Activated naive CD8-positive, alpha-beta T cell treated with anti-CD3 and anti-CD28 coated beads for 36 hours (primary cell): ENCODE measurements around the gene HMCN1. TPM values are rescaled to one million over a fixed set of nuclear protein-coding genes. Genes with fewer than 3 reads are reported as not detected.
"Not testable (repeated sequence)": the region's sequence is repeated elsewhere in the genome, so short reads cannot be mapped to it uniquely, and the experiment has no call there.

Experiments
- DNase-seq: peaks from one replicate; pipeline ENCODE4 v3.0.0; 2021
- H3K27ac Mint-ChIP-seq: one replicate; pipeline ENCODE4 v1.8.0; 2022; ENCODE audit warnings: mild to moderate bottlenecking, moderate library complexity, mixed read lengths
- H3K27me3 Mint-ChIP-seq: one replicate; pipeline ENCODE4 v1.8.0; 2022; ENCODE audit warnings: mild to moderate bottlenecking, mixed read lengths
- H3K36me3 Mint-ChIP-seq: one replicate; pipeline ENCODE4 v1.8.0; 2021; ENCODE audit warnings: mild to moderate bottlenecking, mixed read lengths
- H3K4me1 Mint-ChIP-seq: one replicate; pipeline ENCODE4 v1.8.0; 2021; ENCODE audit warnings: mixed read lengths
- H3K4me3 Mint-ChIP-seq: one replicate; pipeline ENCODE4 v1.8.0; 2022; ENCODE audit warnings: mild to moderate bottlenecking, moderate library complexity, mixed read lengths
- H3K9me3 Mint-ChIP-seq: one replicate; pipeline ENCODE4 v1.8.0; 2022; ENCODE audit warnings: mixed read lengths
- total RNA-seq, 2 experiments: library from RNA; stranded (reverse); gene quantifications; one replicate each; pipeline ENCODE4 v1.2.3, GENCODE V29; 2021

HMCN1 gene
- total RNA-seq, 2 experiments from 2014 or later = 0.02 to 0.04 TPM

DNA sequence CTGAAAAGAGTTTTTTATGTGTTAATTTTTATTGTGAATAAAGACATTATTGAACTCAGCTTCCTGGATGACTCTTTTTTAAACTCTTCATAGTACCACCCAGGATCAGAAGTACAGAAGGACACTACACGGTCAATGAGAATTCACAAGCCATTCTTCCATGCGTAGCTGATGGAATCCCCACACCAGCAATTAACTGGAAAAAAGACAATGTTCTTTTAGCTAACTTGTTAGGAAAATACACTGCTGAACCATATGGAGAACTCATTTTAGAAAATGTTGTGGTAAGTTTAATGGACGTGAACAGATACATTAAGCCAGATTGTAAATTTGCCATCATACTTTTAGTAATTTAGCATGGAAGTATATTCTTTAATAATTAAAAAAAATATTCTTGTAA is 391.3 kb downstream of the HMCN1 start:
- Mint-ChIP-seq H3K4me1 (no peaks in the 10 kb centered on the region), H3K27ac (no peak overlapping the region), H3K27me3 (peaks cover 15% of the 10 kb centered on the region), H3K4me3 (no peak overlapping the region), H3K9me3 (no peaks in the 10 kb centered on the region), H3K36me3 (no peaks in the 10 kb centered on the region)
- DNase-seq = no peak

DNA sequence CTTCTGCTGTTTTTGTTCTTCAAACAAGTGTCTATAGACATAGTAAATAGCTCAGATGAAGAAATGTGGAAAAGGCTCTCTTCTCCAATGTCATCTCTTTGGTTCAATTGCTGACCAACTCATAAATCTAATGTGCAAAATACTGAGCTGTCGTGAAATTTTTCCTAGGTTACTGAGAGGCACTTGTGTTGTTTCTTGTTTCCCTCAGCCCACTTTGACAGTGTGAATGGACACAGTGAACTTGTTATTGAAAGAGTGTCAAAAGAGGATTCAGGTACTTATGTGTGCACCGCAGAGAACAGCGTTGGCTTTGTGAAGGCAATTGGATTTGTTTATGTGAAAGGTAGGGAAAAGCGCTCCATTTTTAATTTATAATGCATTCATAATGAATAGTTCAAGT is 395.6 kb downstream of the HMCN1 start:
- DNase-seq = no peak
- no peaks in the 10 kb centered on the region for H3K4me1 Mint-ChIP-seq
- no peaks in the 10 kb centered on the region for H3K9me3 Mint-ChIP-seq

DNA sequence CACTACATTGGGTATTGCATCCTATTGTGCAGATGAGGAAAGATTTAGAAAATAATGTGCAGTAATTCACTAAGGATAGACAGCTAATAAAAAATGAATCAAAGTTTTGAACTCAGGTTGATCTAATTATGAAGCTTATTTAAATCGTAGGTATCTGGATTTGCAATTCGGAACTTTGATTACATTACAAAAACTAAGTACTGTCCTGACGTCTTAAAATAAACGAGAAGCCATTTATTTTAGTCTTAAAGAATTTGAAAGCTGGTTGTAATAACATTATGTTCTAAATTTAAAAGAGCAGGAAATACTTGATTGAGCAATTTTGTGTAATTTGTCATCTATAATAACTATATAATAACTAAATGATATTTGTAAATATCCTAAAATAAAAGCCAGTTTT is 404.9 kb downstream of the HMCN1 start:
- Mint-ChIP-seq H3K4me3 (no peak overlapping the region), H3K27ac (no peak overlapping the region), H3K36me3 (no peaks in the 10 kb centered on the region), H3K27me3 (peaks cover 5% of the 10 kb centered on the region), H3K4me1 (no peaks in the 10 kb centered on the region), H3K9me3 (no peaks in the 10 kb centered on the region)
- DNase-seq = no peak

More for the DNA sequence above, 395.6 kb downstream of the HMCN1 start:
- H3K27ac Mint-ChIP-seq = no peak overlapping the region
- no peaks in the 10 kb centered on the region for H3K36me3 Mint-ChIP-seq
- peaks cover 12% of the 10 kb centered on the region for H3K27me3 Mint-ChIP-seq
- H3K4me3 Mint-ChIP-seq = no peak overlapping the region

DNA sequence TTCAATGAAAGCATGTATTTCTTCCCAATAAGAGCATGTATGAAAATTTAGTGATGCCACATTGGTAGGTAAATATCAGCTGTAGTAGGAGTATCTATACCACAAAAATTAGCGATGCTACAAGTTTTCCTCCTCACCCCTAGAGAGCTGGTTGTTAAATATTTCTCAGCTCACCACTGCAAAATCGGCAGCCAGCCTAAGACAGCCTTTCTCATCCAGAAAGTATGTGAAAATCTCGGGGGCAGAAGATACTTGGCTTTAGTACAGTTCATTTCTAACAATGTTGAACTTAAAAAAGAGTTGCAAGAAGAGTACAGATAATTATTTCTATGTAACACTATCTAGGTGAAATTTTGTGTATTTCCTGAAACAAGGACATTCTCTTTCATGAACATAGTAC is 405.5 kb downstream of the HMCN1 start:
- peaks cover 4% of the 10 kb centered on the region for H3K27me3 Mint-ChIP-seq

DNA sequence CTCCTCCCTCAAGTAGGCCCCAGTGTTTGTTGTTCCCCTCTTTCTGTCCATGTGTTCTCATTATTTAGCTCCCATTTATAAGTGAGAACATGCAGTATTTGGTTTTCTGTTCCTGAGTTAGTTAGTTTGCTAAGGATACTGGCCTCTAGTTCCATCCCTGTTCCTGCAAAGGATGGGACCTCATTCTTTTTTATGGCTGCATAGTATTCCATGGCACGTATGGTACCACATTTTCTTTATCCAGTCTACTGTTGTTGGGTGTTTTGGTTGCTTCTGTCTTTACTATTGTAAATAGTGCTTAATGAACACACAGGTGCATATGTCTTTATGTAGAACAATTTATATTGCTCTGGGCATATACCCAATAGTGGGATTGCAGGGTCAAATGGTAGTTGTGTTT is 408.0 kb downstream of the HMCN1 start:
- no peak overlapping the region for H3K27ac Mint-ChIP-seq
- no peaks in the 10 kb centered on the region for H3K36me3 Mint-ChIP-seq
- no peaks in the 10 kb centered on the region for H3K4me1 Mint-ChIP-seq
- H3K9me3 Mint-ChIP-seq = no peaks in the 10 kb centered on the region
- H3K4me3 Mint-ChIP-seq = no peak overlapping the region
- H3K27me3 Mint-ChIP-seq = peaks cover 8% of the 10 kb centered on the region
- no peak for DNase-seq

More for the DNA sequence above, 405.5 kb downstream of the HMCN1 start:
- no peak overlapping the region for H3K4me3 Mint-ChIP-seq
- DNase-seq = no peak
- H3K27ac Mint-ChIP-seq = no peak overlapping the region
- H3K9me3 Mint-ChIP-seq = no peaks in the 10 kb centered on the region
- no peaks in the 10 kb centered on the region for H3K36me3 Mint-ChIP-seq
- no peaks in the 10 kb centered on the region for H3K4me1 Mint-ChIP-seq

DNA sequence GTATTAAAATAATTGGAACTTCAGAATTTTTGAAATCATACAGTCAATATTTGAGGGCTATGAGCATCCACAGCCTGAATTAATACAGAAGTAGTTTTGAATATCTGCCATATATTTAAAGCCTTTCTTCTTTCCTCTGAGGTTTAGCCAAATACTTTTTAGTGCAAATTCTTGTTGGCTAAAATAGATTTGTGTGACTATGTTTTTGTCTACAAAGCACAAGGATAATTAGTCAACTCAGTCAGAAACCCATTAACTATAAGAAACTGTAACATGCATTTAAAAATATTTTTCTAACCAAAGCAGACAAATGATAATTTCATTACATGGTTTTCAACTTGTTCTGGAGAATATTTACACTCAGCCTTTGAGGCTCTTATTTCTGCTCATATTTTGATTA is 408.7 kb downstream of the HMCN1 start:
- no peaks in the 10 kb centered on the region for H3K4me1 Mint-ChIP-seq
- no peak for DNase-seq
- no peaks in the 10 kb centered on the region for H3K36me3 Mint-ChIP-seq
- H3K9me3 Mint-ChIP-seq = no peaks in the 10 kb centered on the region
- no peak overlapping the region for H3K4me3 Mint-ChIP-seq
- no peak overlapping the region for H3K27ac Mint-ChIP-seq
- peaks cover 8% of the 10 kb centered on the region for H3K27me3 Mint-ChIP-seq

DNA sequence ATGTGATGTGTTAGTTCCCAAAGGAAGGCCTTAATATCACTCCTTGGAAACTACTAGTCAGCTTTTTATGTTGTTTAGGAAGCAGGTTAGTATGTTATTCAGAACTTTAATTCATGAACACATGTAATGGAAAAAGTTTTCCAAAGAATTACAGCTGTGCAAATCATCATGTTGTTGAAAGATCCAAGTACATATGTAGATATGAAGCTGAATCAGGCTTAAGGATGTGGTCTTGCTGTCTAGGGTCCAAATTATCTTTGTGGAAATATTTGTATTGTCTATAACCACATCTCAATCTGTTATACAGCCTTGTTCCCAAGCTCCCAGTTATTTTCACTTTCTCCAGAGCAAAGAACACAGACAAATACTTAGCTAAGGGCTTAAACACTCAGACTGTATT is 409.3 kb downstream of the HMCN1 start:
- no peak overlapping the region for H3K4me3 Mint-ChIP-seq
- no peaks in the 10 kb centered on the region for H3K4me1 Mint-ChIP-seq
- no peak overlapping the region for H3K27ac Mint-ChIP-seq

DNA sequence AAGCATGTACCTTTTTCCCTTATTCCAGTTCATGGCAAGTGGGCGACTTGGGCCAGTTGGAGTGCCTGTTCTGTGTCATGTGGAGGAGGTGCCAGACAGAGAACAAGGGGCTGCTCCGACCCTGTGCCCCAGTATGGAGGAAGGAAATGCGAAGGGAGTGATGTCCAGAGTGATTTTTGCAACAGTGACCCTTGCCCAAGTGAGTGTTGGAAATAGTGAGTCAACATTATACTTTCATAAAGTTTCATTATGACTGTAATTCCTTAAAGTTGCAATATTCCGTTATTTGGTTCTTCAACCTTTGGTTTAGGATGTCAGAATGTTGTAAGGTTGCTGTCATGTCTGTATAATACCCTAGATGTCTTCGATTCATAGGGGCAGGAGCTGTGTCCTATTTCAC is 410.3 kb downstream of the HMCN1 start:
- Mint-ChIP-seq H3K27ac (no peak overlapping the region), H3K4me3 (no peak overlapping the region), H3K4me1 (no peaks in the 10 kb centered on the region), H3K36me3 (no peaks in the 10 kb centered on the region), H3K9me3 (no peaks in the 10 kb centered on the region), H3K27me3 (peaks cover 8% of the 10 kb centered on the region)
- DNase-seq = no peak

More for the DNA sequence above, 409.3 kb downstream of the HMCN1 start:
- Mint-ChIP-seq H3K9me3 (no peaks in the 10 kb centered on the region), H3K27me3 (peaks cover 8% of the 10 kb centered on the region), H3K36me3 (no peaks in the 10 kb centered on the region)
- DNase-seq = no peak

DNA sequence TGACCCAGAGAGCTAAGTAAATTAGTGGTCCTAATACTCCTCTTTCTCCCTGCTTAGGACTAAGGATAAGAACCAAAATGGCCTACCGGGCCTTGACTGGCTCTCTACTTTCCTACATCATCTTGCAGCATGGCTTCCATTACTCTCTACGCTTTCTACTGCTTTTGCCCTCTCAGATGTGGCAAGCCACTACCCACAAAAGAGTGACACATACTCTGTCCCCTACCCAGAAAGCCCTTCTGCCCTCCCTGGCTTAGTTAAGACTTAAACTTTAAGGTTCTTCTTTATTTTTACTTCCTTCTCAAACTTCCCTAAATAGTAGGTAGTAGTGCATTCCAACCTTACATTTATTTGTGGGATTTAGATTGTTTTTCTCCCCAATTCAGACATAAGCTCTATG is 412.8 kb downstream of the HMCN1 start:
- DNase-seq = no peak
- no peak overlapping the region for H3K27ac Mint-ChIP-seq
- H3K4me3 Mint-ChIP-seq = no peak overlapping the region
- H3K27me3 Mint-ChIP-seq = peaks cover 8% of the 10 kb centered on the region
- H3K9me3 Mint-ChIP-seq = no peaks in the 10 kb centered on the region
- no peaks in the 10 kb centered on the region for H3K4me1 Mint-ChIP-seq
- H3K36me3 Mint-ChIP-seq = no peaks in the 10 kb centered on the region

DNA sequence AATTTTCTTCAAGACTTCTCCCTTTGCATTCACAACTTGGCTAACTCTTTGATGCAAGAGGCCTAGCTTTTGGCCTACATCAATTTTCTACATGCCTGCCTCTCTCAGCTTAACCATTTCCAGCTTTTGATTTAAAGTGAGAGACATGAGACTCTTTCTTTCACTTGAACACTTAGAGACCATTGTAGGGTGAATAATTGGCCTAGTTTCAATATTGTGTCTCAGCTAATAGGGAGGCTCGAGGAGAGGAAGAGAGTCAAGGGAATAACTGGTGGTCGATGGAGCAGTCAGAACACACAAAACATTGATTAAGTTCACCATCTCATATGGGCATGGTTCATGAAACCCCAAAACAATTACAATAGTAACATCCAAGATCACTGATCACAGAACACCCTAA is 415.4 kb downstream of the HMCN1 start:
- Mint-ChIP-seq H3K4me3 (no peak overlapping the region), H3K9me3 (no peaks in the 10 kb centered on the region), H3K4me1 (no peaks in the 10 kb centered on the region), H3K27ac (no peak overlapping the region), H3K36me3 (no peaks in the 10 kb centered on the region), H3K27me3 (peaks cover 8% of the 10 kb centered on the region)
- DNase-seq = no peak

DNA sequence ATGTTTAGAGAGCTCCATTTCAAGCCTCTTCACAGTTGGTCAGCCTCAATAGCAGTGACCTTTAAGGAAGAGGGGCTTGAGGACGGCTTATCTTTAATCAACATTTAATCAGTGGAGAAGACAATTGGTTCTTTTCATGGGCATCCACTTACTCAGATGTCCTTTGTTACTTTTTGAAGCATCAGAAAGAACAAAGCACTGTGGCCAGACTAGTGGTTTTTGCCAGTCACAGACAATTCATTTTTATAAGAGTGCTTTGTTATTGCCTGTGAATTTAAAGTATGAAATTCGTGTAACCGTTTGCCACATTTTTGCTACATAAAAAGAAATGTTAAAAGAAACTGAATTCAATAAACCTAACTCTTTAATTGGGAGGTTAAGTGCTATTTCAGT is 418.0 kb downstream of the HMCN1 start:
- H3K27ac Mint-ChIP-seq = no peak overlapping the region
- peaks cover 6% of the 10 kb centered on the region for H3K27me3 Mint-ChIP-seq
- no peak for DNase-seq
- no peaks in the 10 kb centered on the region for H3K9me3 Mint-ChIP-seq
- no peak overlapping the region for H3K4me3 Mint-ChIP-seq
- no peaks in the 10 kb centered on the region for H3K4me1 Mint-ChIP-seq
- no peaks in the 10 kb centered on the region for H3K36me3 Mint-ChIP-seq

DNA sequence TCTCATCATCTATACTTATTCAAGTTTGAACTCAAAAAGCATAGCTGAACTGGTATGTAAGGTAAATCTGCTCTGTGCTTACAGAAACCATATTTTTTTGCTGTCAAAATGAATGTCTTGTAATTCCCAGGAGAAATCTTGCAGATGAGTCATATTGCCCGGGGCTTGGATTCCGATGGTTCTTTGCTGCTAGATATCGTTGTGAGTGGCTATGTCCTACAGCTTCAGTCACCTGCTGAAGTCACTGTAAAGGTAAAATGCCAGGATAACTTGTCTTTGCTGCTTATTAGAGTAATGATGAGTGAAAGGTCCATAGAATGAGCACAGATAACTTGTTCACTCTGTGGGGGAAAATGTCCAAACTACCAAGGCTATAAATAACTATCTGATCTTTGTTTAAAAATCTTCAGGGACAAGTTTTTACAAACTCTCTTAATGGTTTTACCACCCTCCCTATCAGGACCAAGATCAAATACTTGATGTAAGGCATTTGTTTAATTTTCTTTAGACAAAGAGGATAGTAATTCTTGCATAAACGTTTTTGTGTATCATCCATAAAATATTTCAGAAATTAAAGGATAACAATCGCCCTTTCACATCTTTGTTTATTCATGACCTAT is 418.5 kb downstream of the HMCN1 start:
- H3K27ac Mint-ChIP-seq = no peak overlapping the region
- no peaks in the 10 kb centered on the region for H3K9me3 Mint-ChIP-seq
- DNase-seq = no peak
- H3K4me3 Mint-ChIP-seq = no peak overlapping the region
- no peaks in the 10 kb centered on the region for H3K36me3 Mint-ChIP-seq
- H3K27me3 Mint-ChIP-seq = peaks cover 6% of the 10 kb centered on the region
- no peaks in the 10 kb centered on the region for H3K4me1 Mint-ChIP-seq

DNA sequence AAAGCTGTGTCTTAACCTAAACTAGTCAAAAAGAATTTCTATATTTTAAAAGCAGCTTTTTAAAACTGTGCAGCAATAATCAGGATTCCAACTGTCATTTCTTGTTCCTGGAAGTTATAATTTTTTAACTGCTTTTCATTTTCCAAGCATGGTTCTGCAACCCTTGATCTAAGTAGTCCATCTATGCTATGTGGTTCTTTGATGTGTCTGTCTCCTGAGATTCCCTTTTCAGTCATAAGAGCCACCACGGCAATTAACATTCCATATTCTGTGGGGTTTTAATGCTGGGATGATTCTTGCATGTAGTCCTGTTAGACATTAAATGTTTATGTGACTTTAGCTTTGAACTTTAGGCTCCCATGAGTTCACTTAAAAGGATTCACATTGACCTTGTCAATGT is 420.5 kb downstream of the HMCN1 start:
- Mint-ChIP-seq H3K4me3 (no peak overlapping the region), H3K27ac (no peak overlapping the region), H3K27me3 (peaks cover 6% of the 10 kb centered on the region), H3K36me3 (no peaks in the 10 kb centered on the region), H3K9me3 (no peaks in the 10 kb centered on the region), H3K4me1 (no peaks in the 10 kb centered on the region)
- DNase-seq = no peak

DNA sequence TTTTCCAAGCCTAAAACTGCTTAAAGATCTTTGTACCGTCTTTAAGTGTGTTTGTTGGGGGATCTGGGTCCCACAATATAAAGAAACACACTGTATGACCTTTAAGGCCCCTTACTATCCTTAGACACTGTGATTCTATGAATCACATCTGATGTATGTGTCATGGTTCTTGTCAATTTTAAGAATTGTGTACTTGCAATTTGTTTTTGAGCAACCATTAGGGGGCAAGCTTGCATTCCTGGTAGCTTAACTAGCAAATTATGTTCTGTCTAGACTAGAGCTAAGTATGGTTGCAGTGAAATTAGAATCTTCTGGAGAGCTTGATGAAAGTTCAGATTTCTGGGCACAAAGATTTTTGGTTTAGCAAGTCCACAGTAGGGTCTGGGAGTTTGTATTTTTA is 421.4 kb downstream of the HMCN1 start:
- DNase-seq = no peak
- Mint-ChIP-seq H3K4me3 (no peak overlapping the region), H3K27ac (no peak overlapping the region), H3K27me3 (peaks cover 6% of the 10 kb centered on the region), H3K4me1 (no peaks in the 10 kb centered on the region), H3K36me3 (no peaks in the 10 kb centered on the region), H3K9me3 (no peaks in the 10 kb centered on the region)

DNA sequence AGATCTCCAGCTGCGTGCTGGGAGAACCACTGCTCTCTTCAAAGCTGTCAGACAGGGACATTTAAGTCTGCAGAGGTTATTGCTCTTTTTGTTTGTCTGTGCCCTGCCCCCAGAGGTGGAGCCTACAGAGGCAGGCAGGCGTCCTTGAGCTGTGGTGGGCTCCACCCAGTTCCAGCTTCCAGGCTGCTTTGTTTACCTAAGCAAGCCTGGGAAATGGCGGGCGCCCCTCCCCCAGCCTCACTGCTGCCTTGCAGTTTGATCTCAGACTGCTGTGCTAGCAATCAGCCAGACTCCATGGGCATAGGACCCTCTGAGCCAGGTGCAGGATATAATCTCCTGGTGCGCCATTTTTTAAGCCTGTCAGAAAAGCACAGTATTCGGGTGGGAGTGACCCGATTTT is 428.7 kb downstream of the HMCN1 start:
- H3K4me3 Mint-ChIP-seq, DNase-seq, H3K36me3 Mint-ChIP-seq, H3K4me1 Mint-ChIP-seq, H3K27me3 Mint-ChIP-seq, H3K27ac Mint-ChIP-seq, H3K9me3 Mint-ChIP-seq: not testable (repeated sequence)

DNA sequence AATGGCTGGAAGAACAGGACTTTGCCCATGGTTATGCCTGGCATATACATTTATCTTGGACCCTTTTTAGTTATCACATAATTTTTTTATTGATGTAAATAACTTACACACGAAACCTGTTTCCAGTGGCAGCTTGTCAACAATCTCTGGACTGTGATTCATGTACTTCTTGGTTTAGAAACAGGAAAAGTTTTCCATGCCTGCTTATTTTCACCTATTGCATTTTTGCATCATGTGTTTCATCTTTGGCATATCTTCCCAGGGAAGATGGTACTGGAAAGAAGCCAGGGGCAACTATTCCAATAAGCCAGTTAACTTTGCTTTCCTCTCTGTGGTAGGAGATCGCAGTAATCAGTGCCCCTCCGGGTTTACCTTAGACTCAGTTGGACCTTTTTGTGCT is 430.6 kb downstream of the HMCN1 start:
- no peak overlapping the region for H3K27ac Mint-ChIP-seq

More for the DNA sequence above, 430.6 kb downstream of the HMCN1 start:
- Mint-ChIP-seq H3K27me3 (peaks cover 8% of the 10 kb centered on the region), H3K36me3 (peaks cover 3% of the 10 kb centered on the region), H3K9me3 (peaks cover 3% of the 10 kb centered on the region), H3K4me3 (no peak overlapping the region), H3K4me1 (no peaks in the 10 kb centered on the region)
- DNase-seq = no peak
